ENCODE data around the gene SINHCAF. TPM values are rescaled to one million over a fixed set of nuclear protein-coding genes. Genes with fewer than 3 reads are reported as not detected.
"Not testable (repeated sequence)": the region's sequence is repeated elsewhere in the genome, so short reads cannot be mapped to it uniquely, and the experiment has no call there.

The SINHCAF gene
- total RNA-seq, 2 donors from 2014 or later = 87.1 to 95.7 TPM

DNA sequence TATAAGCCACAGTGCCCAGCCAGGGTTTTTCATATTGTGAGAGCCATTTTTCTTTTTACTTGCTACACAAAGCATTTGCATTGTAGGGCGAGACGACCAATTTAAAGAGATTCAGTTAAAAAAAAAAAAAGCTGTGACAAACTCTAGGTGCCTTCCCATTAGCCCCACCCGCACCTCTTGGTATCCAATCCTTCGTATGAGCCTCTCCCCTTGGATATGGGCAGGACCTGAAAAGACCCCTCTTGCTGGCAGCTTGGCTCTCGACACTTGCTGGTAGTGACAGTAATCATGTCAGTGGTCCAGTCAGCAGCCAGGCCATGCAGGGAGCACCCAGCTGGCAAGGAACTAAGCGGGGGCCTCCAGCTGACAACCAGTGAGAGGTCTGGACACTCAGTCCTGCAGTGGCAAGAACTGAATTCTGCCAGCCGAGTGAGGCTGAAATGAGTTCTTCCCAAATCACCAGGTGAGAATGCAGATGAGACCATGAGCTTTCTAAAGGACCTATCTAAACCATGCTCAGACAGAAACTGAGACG is 46.5 kb downstream of the SINHCAF start:
- DNase-seq (no peak), ATAC-seq (no peak)
- Mint-ChIP-seq H3K36me3 (ENCODE audit: low read depth) (peaks cover 7% of the 10 kb centered on the region), H3K27me3 (no peaks in the 10 kb centered on the region), H3K27ac (no peak overlapping the region), H3K4me1 (peaks cover 6% of the 10 kb centered on the region), H3K4me3 (no peak overlapping the region)
- no peaks in the 10 kb centered on the region for H3K9me3 ChIP-seq (ENCODE audit: control insufficient read depth, low read length, poor library complexity, severe bottlenecking)

DNA sequence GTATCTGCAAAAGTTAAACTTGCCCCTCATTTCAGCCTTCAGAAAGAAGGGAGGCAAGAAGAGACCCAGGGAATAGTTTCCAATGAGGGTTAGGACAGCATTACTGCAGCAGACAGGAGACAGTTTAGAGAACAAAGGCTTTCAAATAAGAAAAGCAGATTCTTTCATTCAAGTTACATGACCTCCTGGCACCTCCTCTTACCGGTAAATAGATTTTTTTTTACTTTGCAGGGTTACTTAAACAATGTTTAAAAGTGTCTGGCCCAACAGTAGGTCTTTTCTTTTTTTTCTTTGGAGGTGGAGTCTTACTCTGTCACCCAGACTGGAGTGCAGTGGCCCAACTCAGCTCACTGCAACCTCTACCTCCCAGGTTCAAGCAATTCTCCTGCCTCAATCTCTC is 47.1 kb downstream of the SINHCAF start:
- DNase-seq = no peak
- no peaks in the 10 kb centered on the region for H3K9me3 ChIP-seq (ENCODE audit: control insufficient read depth, low read length, poor library complexity, severe bottlenecking)
- ATAC-seq = no peak
- H3K27me3 Mint-ChIP-seq = no peaks in the 10 kb centered on the region
- peaks cover 6% of the 10 kb centered on the region for H3K4me1 Mint-ChIP-seq
- H3K27ac Mint-ChIP-seq = no peak overlapping the region
- H3K36me3 Mint-ChIP-seq (ENCODE audit: low read depth) = peaks cover 7% of the 10 kb centered on the region
- no peak overlapping the region for H3K4me3 Mint-ChIP-seq

DNA sequence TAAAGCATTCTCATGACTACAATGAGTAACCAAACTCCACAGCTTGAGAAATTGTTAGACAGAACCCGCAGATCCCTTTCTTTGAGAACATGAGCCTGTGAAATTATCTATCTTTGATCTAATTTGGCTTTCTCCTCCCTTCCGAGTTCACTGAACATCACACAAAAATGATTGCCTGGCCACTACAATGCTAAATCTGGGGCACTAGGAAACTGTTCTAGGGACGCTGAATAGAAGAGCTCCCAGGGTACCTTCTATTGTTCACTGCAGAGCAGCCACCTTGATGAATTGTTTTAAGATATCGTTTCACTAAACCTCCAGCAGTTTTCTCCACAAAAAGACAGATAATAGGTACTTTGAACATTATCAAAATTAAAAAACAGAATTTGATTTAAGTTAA is 47.5 kb downstream of the SINHCAF start:
- H3K4me1 Mint-ChIP-seq = peaks cover 6% of the 10 kb centered on the region
- DNase-seq = no peak

DNA sequence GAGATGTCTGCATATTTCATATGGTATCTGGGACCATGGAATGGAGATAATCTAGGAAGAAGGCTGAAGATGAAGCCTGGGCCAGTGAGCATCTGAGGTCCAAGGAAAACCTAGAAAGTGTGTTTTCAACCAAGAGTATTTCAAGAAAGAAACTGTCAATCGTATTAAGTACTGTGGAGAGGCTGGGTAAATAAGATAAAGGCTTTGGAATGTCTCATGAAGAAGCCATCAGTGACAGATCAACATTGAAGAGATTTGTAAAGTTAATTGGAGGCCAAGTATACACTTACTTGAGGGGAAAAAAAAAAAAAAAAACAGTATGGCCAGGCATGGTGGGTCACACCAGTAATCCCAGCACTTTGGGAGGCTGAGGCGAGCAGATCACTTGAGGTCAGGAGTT is 48.9 kb downstream of the SINHCAF start:
- H3K4me3 Mint-ChIP-seq = no peak overlapping the region
- peaks cover 5% of the 10 kb centered on the region for H3K36me3 Mint-ChIP-seq (ENCODE audit: low read depth)
- no peak for DNase-seq
- H3K27ac Mint-ChIP-seq = no peak overlapping the region
- peaks cover 6% of the 10 kb centered on the region for H3K4me1 Mint-ChIP-seq
- H3K27me3 Mint-ChIP-seq = no peaks in the 10 kb centered on the region
- H3K9me3 ChIP-seq (ENCODE audit: control insufficient read depth, low read length, poor library complexity, severe bottlenecking) = no peaks in the 10 kb centered on the region
- no peak for ATAC-seq

More for the DNA sequence above, 47.5 kb downstream of the SINHCAF start:
- no peak for ATAC-seq
- peaks cover 5% of the 10 kb centered on the region for H3K36me3 Mint-ChIP-seq (ENCODE audit: low read depth)
- H3K9me3 ChIP-seq (ENCODE audit: control insufficient read depth, low read length, poor library complexity, severe bottlenecking) = no peaks in the 10 kb centered on the region
- H3K4me3 Mint-ChIP-seq = no peak overlapping the region
- H3K27me3 Mint-ChIP-seq = no peaks in the 10 kb centered on the region
- no peak overlapping the region for H3K27ac Mint-ChIP-seq

DNA sequence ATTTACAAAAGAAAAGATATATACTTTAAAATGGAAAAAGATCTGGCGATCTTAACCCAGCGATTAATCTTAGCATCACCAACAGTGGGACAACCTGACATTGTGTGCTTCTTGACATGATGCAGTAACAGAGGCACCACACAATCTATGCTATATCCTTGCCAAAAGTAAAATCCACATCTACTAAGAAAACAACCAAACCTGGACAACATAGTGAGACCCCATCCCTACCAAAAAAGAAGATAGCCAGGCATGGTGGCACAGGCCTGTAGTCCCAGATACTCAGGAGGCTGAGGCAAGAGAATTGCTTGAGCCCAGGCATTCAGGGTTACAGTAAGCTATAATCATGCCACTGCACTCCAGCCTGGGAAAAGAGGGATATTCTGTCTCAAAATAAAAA is 50.5 kb downstream of the SINHCAF start:
- ATAC-seq (no peak), DNase-seq (no peak)
- peaks cover 5% of the 10 kb centered on the region for H3K36me3 Mint-ChIP-seq (ENCODE audit: low read depth)
- H3K4me3 Mint-ChIP-seq = no peak overlapping the region
- H3K4me1 Mint-ChIP-seq = peaks cover 6% of the 10 kb centered on the region
- H3K27ac Mint-ChIP-seq = no peak overlapping the region
- no peaks in the 10 kb centered on the region for H3K27me3 Mint-ChIP-seq
- H3K9me3 ChIP-seq (ENCODE audit: control insufficient read depth, low read length, poor library complexity, severe bottlenecking) = no peaks in the 10 kb centered on the region

DNA sequence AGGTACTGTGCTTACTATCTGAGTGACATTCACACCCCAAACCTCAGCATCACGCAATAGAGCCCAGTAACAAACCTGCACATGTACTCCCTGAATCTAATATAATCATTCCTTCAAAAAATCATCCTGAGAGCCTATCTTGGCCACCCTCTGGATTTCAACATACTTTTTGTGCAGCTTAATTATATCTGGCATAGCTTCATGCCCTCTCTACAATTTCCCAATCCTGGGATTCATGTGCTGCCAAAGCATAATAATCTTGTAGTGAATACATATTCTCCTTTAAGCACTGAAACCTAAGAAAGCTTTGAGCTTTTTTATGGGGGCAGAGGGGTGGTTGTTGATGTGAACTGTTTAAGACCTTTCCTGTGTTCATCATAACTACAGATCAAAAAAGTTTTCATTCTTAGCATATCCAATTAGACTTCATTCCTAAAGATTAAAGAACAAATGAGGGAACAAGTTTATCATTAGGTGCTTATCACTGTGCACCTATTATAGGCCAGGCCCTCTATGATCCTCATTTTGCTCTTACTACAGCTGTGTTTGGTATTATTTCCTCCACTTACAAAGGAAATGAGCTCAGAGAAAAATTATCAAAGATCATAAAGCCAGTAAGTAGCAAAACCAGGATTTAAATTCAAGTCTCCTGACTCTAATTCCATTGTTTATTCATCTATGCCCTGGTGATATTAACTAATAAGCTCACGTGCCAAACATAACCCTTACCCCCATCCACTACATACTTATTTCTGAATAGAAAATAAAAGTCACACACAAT is 51.2 kb downstream of the SINHCAF start:
- Mint-ChIP-seq H3K4me1 (peaks cover 3% of the 10 kb centered on the region), H3K4me3 (no peak overlapping the region), H3K27ac (no peak overlapping the region), H3K27me3 (no peaks in the 10 kb centered on the region), H3K36me3 (ENCODE audit: low read depth) (peaks cover 5% of the 10 kb centered on the region)
- H3K9me3 ChIP-seq (ENCODE audit: control insufficient read depth, low read length, poor library complexity, severe bottlenecking) = no peaks in the 10 kb centered on the region
- ATAC-seq = no peak
- DNase-seq = no peak

DNA sequence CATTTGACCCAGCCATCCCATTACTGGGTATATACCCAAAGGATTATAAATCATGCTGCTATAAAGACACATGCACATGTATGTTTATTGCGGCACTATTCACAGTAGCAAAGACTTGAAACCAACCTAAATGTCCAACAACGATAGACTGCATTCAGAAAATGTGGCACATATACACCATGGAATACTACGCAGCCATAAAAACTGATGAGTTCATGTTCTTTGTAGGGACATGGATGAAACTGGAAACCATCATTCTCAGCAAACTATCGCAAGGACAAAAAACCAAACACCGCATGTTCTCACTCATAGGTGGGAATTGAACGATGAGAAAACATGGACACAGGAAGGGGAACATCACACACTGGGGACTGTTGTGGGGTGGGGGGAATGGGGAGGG is 52.2 kb downstream of the SINHCAF start:
- not testable (repeated sequence) for H3K27ac Mint-ChIP-seq; ATAC-seq; H3K4me3 Mint-ChIP-seq; H3K36me3 Mint-ChIP-seq (ENCODE audit: low read depth); H3K9me3 ChIP-seq (ENCODE audit: control insufficient read depth, low read length, poor library complexity, severe bottlenecking); DNase-seq; H3K27me3 Mint-ChIP-seq; H3K4me1 Mint-ChIP-seq

DNA sequence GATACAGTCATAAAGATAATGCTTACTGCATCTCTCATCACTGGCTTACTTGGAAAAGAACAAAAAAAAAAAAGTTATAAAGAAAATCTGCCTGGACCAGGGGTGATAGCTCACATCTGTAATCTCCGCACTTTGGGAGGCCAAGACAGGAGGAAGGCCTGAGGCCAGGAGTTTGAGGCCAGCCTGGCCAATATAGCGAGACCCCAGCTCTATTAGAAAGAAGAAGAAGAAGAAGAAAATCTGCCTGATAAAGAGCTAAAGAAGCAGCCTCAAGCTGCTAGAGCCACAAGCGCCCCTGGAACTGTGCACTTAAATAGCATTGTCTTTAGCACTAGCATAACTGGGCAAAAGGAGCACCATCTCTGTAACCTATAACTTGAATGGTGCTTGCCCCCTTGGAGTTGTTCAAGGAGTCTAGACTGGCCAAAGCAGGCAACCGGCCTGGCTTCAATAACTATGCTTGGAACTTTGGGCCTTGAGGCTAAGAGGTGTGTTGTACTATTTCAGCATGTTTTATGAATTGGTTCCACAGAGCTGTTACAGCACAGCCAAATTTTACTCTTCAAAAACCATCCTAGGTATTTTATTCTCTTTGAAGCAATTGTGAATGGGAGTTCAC is 53.2 kb downstream of the SINHCAF start:
- H3K36me3 Mint-ChIP-seq (ENCODE audit: low read depth) = peaks cover 5% of the 10 kb centered on the region
- no peaks in the 10 kb centered on the region for H3K9me3 ChIP-seq (ENCODE audit: control insufficient read depth, low read length, poor library complexity, severe bottlenecking)
- H3K4me1 Mint-ChIP-seq = peaks cover 3% of the 10 kb centered on the region
- no peaks in the 10 kb centered on the region for H3K27me3 Mint-ChIP-seq
- no peak overlapping the region for H3K4me3 Mint-ChIP-seq
- ATAC-seq (no peak), DNase-seq (no peak)
- H3K27ac Mint-ChIP-seq = peak overlapping the region; percentile 19

DNA sequence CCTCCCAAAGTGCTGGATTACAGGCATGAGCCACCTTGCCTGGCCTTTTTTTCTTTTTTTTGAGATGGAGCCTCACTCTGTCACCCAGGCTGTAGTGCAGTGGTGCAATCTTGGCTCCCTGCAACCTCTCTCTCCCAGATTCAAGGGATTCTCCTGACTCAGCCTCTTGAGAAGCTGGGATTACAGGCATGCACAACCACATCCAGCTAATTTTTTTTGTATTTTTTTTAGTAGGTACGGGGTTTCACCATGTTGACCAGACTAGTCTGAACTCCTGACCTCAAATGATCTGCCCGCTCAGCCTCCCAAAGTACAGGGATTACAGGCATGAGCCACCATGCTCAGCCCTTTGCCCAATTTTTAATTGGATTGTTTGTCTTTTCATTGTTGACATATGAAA is 58.0 kb downstream of the SINHCAF start:
- no peaks in the 10 kb centered on the region for H3K9me3 ChIP-seq (ENCODE audit: control insufficient read depth, low read length, poor library complexity, severe bottlenecking)
- Mint-ChIP-seq H3K27ac (no peak overlapping the region), H3K4me3 (no peak overlapping the region), H3K36me3 (ENCODE audit: low read depth) (no peaks in the 10 kb centered on the region), H3K4me1 (no peaks in the 10 kb centered on the region), H3K27me3 (no peaks in the 10 kb centered on the region)
- DNase-seq (no peak), ATAC-seq (no peak)

DNA sequence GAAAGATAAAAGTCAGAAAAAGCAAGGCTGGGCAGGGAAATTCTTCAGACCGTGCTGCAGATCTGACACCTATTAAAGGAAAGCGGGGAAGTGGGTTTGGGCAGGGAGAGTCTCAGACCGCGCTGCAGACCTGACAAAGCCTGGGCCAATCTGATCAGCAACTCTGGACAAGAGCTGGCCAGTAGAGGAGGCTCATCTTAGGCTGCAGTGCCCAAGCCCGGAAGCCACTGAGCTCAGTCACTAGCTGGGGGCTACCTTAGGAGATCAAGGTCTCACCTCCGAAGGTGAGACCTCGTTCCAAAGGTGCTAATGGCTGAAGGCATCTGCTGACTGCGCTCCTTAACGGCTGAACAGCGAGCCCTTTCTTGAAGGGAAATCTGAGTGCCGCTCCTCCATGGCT is 60.2 kb downstream of the SINHCAF start:
- Mint-ChIP-seq H3K4me1 (no peaks in the 10 kb centered on the region), H3K27ac (no peak overlapping the region), H3K27me3 (no peaks in the 10 kb centered on the region)

DNA sequence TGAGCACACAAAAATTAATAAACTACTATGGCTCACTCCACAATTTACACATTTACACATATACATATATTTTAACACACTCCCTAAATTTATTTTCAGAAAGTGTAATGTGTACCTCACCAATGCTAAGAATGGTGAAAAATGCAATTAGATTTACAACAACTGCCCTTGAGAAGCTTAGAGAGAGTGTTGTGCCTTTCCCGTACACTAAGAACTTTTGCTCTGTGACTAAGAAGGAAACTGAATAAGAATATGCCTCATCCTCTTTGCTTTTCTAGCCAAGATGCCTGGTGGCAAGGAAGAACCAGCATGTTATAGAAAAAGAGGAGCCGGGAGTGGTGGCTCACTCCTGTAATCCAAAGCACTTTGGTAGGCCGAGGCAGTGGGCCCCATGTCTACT is 62.3 kb downstream of the SINHCAF start:
- no peak for ATAC-seq
- Mint-ChIP-seq H3K27ac (no peak overlapping the region), H3K4me3 (no peak overlapping the region), H3K4me1 (no peaks in the 10 kb centered on the region), H3K36me3 (ENCODE audit: low read depth) (no peaks in the 10 kb centered on the region), H3K27me3 (no peaks in the 10 kb centered on the region)
- no peaks in the 10 kb centered on the region for H3K9me3 ChIP-seq (ENCODE audit: control insufficient read depth, low read length, poor library complexity, severe bottlenecking)
- no peak for DNase-seq

More for the DNA sequence above, 60.2 kb downstream of the SINHCAF start:
- no peak for DNase-seq
- no peaks in the 10 kb centered on the region for H3K36me3 Mint-ChIP-seq (ENCODE audit: low read depth)
- ATAC-seq = no peak
- H3K4me3 Mint-ChIP-seq = no peak overlapping the region
- no peaks in the 10 kb centered on the region for H3K9me3 ChIP-seq (ENCODE audit: control insufficient read depth, low read length, poor library complexity, severe bottlenecking)

DNA sequence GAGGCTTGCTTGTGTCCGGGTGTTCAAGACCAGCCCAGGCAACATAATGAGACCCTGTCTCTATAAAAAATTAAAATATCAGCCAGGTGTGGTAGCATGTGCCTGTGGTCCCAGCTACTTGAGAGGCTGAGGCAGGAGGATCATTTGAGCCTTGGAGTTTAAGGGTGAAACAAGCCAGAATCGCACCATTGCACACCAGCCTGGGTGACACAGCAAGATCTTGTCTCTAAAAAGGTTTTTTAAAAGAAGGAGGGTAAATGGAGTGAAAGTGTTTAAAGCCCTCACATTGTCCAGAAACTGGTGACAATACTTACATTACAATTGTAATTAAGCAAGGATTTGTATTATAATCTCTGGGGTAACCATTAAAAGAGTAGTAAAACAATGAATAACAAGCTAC is 64.2 kb downstream of the SINHCAF start:
- Mint-ChIP-seq H3K4me1 (no peaks in the 10 kb centered on the region), H3K36me3 (ENCODE audit: low read depth) (no peaks in the 10 kb centered on the region), H3K4me3 (no peak overlapping the region), H3K27me3 (no peaks in the 10 kb centered on the region), H3K27ac (no peak overlapping the region)
- ATAC-seq (no peak), DNase-seq (no peak)
- no peaks in the 10 kb centered on the region for H3K9me3 ChIP-seq (ENCODE audit: control insufficient read depth, low read length, poor library complexity, severe bottlenecking)

DNA sequence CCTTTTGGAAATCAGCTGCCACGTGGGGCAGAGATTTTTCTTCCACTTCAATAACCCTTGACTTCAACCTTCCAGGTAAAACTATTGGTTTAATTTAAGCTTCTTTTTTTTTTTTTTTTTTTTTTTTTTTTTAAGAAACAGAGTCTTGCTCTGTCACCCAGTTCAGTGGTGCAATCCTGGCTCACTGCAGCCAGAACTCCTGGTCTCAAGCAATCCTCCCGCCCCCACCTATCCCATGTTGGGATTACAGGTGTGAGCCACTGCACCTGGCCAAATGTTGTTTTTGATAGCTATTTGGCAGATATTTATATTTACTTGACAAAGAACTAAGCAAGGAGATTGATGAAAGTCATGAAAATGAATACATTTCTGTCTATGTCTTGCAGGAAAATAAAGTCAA is 65.1 kb downstream of the SINHCAF start:
- DNase-seq = no peak
- Mint-ChIP-seq H3K27ac (no peak overlapping the region), H3K4me1 (no peaks in the 10 kb centered on the region), H3K36me3 (ENCODE audit: low read depth) (no peaks in the 10 kb centered on the region), H3K4me3 (no peak overlapping the region), H3K27me3 (no peaks in the 10 kb centered on the region)
- ATAC-seq = no peak
- H3K9me3 ChIP-seq (ENCODE audit: control insufficient read depth, low read length, poor library complexity, severe bottlenecking) = no peaks in the 10 kb centered on the region

Data from T-helper 17 cell (primary cell).